Bone marrow (tissue), 2 donors: Measurements from ENCODE around the gene RAD51B.
"Not testable (repeated sequence)": the region's sequence is repeated elsewhere in the genome, so short reads cannot be mapped to it uniquely, and the experiment has no call there.

Experiments used
- DNase-seq, 2 donors: peaks; one replicate each; lab custom pipeline; 2025; lab: John Stamatoyannopoulos, UW

The RAD51B gene

DNA sequence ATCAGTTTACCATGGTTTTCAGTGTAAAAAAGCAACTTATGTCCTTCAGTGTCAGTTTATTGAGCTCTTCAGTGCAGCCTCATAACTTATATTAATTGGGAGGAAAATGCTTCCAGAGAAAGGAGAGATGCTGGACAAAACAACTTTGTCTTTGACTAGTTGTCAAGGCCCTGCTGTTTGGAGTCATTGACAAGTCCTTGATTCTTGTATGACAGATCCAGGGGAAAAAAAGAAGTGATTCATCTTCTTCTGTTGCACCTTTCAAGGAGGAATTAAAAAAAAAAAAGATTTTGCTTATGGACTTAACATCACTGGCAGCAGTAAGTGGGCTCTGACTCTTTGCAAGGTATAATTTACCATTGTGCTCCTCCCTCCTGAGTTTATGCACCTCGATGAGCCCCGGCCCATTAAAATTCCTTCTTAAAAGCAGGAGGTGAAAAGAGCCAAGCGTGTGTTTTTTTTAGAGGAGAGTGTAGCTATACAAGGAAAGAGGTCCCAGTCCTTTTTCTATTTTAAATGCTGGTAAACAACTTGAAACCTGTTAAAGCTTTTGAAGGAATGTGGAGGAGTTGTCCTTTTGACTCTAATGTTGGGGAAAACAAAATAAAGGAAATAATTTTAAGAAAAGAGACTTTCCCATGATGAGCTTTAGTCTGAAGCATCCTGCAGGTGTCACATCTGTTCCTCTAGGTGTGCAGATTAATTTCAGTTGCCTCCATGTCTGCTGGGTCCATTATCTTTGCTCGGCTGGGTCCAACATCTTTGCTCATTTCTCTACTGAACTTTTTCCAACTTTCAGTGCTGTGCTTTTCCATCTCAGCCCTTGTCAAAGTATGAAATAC is 431.6 kb downstream of the RAD51B start:
- DNase-seq = no peak

DNA sequence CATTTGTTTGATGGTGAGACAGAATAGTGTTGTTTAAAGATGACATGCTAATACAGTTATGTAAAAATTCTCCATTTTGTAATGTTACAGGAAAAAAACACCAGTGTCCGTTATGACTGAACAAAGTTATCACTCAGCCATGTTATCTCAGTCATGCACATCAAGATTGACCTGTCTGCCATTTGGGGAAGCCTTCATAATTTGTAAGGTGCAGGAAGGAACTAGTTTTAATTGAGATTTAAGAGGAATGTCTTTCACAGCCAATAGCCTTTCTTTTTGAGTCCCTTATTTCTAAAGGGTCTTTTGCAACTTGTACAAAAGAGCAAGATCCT is 432.2 kb downstream of the RAD51B start:
- DNase-seq = no peak

DNA sequence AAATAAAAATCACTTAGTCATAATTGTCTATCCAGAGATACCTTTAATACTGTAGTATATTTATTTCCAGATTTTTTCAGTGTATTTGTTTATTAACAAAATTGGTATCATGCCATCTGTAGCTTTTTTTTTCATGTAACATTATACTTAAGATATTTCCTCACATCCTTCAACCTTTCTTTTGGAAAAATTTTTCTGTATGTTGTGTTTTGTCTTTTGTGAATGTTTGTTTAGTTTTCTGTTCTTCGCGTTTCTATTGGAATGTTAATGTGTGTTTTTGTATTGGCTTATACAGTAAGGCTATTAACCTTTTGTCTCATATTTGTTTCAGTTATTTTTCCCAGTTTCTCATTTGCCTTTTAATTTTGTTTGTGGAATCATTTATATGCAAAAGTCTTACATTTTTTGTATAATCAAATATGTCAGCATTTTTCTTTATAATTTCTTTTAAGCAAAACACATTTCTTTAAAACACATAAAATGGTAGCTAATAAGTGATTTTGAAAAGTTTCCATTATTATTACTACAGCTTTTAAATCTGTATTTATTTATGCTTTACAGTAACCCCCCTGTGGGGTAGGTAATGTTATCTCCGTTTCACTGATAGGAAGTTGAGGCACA is 433.7 kb downstream of the RAD51B start:
- DNase-seq = no peak

DNA sequence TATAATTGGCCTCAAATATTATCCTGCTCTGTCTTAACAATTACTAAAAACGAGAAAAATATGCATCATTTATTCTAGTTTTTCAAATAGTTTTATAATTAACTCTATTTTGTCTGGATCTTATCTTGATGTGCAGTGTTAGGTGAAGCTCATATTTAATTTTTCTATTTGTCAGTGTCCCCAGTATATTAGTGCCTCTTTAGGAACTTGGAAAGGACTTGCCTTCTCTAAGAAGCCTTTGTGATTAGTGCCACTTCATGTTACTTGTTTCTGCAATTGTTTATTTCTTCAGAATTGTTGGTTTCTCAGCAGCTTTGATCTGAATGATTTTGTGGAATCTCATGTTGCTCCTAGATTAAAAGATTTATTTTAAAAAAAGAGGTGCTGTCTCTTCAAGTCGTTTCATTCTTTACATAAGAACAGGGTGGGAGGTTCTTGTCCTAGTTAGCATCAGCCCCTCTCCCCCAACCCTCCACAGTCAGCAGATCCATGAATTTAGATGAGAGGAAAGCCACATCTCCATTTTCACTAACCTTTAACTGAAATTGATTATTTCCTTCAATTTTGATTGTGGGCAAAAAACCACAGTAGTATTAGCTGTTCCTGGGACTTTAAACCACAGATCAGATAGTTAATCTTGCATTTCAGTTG is 434.4 kb downstream of the RAD51B start:
- no peak for DNase-seq

DNA sequence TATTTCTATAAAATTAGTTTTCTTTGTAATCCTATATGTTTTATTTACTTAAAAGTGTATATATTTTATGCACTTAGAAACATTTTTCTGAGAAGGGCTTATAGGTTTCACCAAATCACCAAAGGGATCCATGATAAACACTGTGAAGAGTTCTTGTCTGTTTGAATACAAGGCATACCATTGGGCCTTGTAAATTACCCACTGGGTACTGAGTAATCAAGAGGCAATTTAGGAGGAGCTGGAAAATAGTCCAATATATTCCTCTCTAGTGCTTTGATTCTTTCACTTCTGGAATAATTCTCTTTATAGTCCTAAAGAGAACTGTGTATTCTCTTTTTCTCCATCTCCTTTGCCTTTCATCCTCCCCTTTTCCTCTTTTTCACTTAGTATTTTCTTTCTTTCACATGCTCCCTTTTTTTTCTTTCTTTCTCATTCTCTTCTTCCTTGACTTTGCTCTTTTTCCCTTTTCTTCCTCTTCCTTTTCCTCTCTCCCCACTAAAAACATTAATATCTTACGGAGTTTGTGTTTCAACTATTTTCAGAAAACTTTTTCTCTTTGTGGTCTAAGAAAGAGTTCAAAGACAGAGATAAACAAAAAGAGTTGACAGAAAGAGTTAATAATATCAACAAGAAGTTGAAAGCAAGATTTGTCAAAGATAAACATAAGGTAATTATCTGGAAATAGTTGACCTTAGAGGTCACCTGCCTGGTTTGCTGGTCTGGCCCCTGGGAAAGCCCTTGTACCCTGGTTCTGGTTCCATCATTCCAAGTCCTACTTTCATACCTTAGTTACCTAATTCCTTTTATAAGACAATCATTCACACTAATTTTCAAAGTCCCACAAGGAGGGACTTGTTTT is 435.3 kb downstream of the RAD51B start:
- no peak for DNase-seq

DNA sequence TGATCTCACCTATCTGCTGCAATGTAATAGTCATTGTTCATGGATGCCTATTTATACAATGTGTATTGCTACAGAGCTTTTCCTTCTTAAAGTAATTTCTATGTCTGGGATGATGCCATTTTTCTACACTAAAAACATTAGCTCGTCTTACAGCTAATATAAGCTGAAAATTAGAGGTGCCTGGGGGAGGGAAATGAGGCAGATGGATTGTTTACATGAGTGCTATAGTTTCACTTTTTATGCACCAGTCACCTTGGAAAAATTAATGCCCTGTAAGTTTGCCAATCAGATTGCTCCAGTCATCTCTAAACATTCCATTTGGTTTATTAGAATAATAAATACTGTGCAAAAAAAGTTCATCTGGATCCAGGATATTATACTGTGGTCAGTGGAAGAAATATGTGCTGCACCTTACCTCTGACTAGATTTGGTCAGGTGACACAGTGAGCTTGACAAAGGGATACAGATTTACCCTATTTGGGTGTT is 436.2 kb downstream of the RAD51B start:
- DNase-seq = no peak

DNA sequence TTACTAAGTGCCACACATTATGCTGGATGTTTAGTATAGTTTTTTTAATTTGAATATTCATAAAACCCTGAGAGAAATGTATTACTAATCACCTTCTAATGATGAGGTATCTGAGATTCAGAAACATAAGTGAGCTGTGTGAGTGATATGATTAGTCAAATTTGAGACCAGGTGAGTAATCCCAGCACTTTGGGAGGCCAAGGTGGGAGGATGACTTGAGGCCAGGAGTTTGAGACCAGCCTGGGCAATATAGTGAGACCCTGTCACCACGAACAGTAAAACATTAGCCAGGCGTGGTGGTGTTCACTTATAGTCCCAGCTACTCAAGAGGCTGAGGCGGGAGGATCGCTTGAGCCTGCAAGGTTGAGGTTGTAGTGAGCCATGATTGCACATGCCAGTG is 438.4 kb downstream of the RAD51B start:
- no peak for DNase-seq

DNA sequence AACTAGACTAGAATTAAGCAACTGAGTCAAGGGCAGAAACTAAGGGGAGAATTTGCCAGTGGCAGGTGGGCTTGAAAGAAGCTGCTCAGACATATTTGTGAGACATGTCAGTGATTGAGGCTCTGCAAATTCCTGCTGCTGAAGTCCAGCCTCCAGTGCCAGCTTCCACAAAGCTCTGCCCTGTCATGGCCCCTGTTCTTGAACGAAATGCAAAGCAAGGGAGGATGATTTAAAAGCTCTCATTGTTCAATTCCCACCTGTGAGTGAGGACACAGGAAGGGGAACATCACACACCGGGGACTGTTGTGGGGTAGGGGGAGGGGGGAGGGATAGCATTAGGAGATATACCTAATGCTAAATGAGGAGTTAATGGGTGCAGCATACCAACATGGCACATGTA is 439.4 kb downstream of the RAD51B start:
- DNase-seq = not testable (repeated sequence)

DNA sequence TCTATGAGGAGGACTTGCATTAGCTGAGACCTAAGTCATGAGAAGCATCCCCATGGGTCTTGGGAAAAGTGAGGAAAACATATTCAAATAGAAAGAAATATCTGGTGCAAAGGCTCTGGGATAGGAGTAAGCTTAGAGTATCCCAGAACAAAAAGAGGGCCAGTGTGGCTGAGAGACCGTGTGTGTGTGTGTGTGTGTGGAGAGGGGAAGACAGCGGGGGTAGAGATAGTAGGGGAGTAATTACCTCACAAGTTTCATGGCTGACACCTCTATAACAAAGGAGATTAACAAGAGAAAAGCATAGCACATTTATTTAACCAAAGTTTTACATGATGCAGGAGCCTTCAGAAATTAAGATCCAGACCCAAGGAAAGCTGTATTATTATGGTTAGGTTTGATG is 440.5 kb downstream of the RAD51B start:
- DNase-seq = no peak

DNA sequence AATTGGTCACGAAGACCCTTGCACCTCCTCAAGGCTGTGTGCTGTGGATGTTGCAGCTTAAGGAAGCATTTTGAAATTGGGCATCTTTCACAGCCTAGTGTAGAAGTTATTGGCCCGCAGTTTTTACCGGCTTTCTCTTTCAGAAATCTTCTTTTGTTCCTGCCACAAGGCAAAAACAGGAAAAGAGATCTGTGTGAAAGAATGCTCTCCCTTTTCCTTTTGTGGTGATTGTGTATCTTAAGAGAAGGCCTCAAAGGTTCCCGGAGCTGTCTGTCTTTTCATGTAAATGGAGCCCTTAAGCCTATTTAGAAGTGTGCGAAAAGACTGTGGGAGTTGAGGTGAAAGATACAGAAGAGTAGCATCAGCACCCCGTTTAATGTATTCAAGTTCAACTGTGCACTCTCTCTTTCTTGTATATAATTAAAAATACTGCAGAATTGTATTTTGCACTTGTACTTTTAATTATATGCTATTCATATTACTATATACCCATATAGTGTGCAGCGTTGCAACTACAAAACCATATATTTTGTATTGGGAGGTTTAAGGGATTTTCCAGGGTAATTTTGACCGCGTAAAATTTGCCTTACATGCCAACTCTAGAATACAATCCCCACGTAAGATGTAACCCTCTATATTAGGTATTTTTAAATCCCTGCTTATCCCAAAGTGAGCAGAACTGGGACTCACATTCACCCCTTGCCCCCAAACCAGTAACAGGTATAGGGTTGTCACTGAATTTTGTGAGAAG is 441.7 kb downstream of the RAD51B start:
- DNase-seq = no peak

DNA sequence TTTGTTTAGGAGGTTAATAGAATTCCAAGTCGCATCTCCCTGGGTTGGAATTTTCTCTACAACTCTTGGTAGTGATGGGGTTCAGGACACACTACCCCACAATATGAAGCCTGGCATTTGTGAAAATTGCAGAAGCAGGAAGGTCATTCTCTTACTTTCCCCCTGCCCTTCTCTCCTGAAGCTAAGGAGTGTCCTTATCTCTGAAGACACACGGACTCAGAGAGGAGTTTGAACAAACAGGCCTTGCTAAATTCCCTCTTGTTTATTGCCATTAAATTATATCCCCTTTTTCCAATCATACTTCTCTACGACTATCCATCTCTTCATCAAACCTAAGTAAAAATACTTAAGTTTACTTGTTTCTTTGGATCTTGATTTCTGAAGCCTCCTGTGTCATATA is 443.0 kb downstream of the RAD51B start:
- DNase-seq = no peak

DNA sequence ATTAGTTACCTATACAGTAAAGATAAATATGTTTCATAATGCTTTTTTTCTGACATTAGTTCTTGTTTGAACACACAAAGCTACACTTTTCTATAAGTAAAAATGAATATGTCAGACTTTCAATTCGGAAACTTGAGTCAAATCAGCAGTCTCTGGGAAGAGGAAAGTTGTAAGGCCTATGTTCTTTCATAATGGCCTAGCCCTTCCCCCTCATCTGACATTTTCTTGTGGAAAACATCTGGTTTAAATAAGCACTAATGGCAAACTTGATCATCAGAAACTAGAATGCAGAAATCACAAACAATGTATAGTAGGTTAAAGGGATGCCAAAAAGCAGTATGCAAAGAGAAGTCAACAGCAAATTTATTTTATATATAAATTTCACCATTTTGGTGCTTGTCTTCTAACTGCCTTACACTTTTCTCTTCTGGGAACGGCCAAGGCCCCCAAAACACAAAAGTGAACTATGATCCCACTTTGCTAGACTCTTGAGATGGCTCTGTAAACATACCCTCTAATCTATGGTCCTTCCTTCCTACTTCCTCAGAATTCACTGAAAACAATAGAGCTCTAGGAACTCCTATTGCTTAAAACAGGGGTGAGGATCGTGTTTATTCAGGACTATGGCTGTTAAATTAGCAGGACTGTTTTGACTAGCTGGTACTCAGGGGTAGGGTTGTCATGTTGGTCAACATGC is 444.1 kb downstream of the RAD51B start:
- DNase-seq = no peak

DNA sequence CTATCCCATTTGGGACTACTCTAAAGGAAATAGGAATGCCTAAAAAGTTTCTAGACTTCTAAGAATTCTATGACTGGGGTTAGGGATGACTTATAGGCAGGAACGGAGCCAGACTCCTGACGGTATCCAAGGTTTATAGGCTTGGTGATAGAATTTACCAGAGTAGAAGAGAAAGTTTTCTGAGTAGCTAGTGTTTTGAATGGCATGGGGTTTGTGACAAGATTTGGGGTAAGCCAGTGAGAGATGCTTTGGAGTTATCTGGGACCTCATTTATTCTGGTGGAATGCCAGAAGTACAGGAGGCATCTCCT is 444.6 kb downstream of the RAD51B start:
- DNase-seq = no peak

DNA sequence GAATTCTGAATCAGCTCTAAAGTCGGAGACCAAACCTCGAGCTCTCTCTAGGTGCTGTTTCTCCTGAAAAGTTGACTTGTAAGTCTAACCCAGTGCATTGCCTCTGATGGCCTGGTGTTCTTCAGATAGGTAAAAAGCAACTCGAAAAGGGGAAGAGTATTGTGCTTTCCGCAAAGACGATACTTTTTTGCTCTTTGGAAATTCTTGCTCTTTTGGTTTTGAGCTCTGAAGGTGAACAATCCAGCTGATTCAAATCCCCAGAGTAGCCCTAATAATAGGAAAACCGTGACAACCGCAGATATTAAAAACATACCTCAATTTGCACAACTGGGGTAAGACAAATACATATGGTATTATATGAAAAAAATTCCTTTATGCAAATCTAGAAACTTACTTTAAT is 447.4 kb downstream of the RAD51B start:
- no peak for DNase-seq

DNA sequence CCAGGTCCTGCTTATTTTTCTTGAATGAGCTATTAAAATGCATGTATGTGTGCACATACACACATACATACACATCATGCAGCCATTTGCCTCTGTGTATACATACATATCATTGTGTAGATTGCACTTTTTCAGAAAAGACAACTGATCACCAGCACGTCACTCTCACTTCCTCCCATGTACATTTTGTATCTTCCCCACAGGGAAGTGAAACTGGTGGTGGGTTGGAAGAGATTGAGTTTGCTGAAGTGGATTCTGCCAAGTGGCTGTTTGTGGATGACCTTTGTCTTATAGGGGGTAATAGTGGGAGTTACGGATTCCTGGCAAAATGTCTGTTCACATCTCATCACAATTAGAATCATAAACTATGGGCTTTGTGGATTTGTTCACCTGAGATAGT is 448.6 kb downstream of the RAD51B start:
- DNase-seq = peak in 1 of 2 donors; percentile 20

DNA sequence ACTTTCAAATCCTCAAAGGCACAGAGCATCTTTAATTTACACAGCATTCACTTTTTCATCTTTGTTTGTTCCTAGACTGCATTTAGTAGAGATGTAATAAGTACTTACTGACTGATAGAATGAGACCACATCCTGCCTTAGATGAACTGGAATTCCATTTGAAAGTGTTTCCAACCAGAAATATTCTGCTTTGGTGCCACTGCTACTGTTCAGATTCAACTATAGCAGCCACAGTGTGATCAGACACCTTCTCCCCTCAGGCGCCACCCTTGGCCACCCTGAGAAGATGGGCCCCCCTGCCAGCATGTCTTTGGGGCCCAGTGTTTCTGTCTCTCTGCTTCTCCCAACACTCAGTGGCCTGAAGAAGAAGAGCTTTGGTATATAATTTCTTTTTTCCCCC is 449.1 kb downstream of the RAD51B start:
- DNase-seq = no peak

DNA sequence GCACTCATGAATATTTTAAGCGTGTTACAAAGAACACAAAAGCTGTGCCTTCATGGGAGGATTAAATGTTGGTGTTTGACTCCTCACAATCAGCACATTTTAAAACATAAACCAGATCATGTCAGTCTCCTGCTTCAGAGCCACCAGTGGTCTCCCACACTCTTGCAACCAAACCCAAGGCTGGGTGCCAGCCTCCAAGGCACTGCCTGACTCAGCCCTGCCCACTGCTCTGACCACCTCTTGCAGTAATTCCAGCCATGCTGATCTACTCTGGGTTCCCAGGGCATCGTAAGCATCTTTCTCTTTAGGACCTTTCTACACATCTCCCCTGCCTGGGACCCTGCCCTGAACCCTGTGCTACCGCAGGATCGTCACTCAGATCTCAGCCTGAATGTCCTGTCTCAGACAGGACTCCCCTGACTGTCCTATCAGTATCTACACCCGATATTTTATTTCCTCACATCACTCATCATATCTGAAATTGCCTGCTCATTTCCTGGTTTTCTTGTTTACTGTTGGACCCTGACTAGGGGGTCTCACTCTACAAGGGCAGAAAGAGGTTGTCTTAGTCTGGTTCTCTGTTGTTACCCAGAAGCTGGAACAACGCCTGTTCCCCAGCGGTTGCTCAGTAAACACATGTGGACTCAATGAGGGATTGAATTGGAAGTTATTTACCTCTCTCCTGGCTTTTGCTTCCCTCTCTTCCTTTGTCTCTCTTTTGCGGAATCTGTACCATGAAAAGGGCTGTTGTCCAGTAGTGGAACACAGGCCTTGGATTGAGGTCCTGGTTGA is 449.8 kb downstream of the RAD51B start:
- no peak for DNase-seq

DNA sequence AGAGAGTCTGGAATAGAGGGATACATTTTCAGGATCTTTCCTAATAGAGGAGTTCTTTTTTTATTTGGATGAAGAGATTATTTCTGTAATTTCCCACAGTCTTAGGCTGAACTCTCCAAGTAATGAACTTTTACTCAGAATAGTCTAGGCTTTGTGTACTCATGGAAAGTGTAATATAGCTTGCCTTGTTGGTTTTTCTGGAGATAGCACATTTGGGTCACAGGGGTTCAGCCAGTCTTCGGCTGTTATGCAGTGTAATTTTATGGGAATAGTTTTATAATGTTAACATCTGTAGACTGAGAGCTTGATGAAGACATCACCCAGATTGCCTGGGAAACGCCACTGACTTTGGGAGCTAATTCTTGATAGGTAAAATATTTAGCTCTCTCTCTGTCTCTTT is 450.8 kb downstream of the RAD51B start:
- no peak for DNase-seq

DNA sequence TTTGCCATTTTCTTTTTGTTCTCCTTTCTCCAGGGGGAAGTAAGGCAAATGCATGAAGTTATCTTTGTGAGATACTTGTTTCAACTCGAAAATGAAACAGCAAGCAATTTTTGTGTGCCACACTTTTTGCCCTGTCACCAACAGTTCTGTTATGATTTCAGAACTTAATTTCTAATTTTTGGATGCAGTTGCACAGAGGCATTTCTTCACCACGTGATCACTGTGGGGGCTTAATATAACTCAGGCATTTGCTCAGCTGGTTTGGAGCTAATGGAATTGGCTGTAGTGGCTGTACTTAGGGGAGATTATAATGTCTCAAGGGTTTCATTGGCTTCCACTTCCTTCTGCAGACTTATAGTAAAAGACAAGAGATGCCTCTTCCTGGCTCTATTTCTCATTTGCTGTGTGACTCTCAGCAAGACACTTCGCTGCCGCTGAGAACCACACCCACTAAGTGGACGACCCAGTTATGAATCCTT is 452.4 kb downstream of the RAD51B start:
- DNase-seq = no peak

DNA sequence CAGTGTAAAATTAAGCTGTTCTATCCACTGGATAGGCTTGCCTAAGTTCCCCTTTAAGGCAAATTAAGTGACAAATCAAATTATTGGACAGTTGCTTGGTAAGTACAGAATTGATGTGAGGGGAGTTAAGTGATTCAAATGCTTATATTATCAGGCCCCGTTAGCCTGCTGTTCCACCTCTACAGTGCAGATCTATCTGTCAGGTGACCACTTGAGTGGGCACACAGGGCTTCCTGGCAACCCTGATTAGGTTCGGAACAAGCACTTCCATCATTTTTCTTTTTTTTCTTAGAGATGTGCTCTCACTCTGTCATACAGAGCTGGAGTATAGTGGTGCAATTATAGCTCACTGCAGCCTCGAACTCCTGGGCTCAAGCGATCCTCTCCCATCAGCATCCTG is 453.8 kb downstream of the RAD51B start:
- DNase-seq = no peak
